HepG2 (cell line): Measurements from ENCODE around the gene RABL6. TPM values are rescaled to one million over a fixed set of nuclear protein-coding genes. Genes with fewer than 3 reads are reported as not detected.
A peak's percentile ranks its signal among the peaks of the same experiment; 100 is the strongest.

Experiments used
- BCL3 ChIP-seq: sonication (generic); formaldehyde crosslinking; IDR thresholded peaks from 2 replicates; pipeline ENCODE4 v1.5.1; 2020; ENCODE audit warnings: mild to moderate bottlenecking, missing genetic modification reagents, moderate library complexity
- CEBPZ ChIP-seq: IDR thresholded peaks from 2 replicates; pipeline ENCODE4 v1.6.1; 2012; ENCODE audit warnings: low read length, improper control_type of control experiment
- GPN1 ChIP-seq: sonication (generic); formaldehyde crosslinking; IDR thresholded peaks from 2 replicates; pipeline ENCODE4 v1.5.1; 2020; ENCODE audit warnings: missing genetic modification reagents, borderline replicate concordance
- GZF1 ChIP-seq: sonication (generic); formaldehyde crosslinking; IDR thresholded peaks from 2 replicates; pipeline ENCODE4 v1.5.1; 2020; ENCODE audit warnings: mild to moderate bottlenecking, missing genetic modification reagents
- HNRNPL ChIP-seq: fragments of 200-400 bp; formaldehyde crosslinking; IDR thresholded peaks from 2 replicates; pipeline ENCODE4 v1.6.1; 2017; ENCODE audit warnings: mild to moderate bottlenecking, low read depth, low read length
- KLF11 ChIP-seq: IDR thresholded peaks from 2 replicates; pipeline ENCODE4 v1.6.1; 2016; ENCODE audit warnings: missing compliant biosample characterization
- KLF16 ChIP-seq, 2 experiments: sonication (generic) in 1 of 2; formaldehyde crosslinking in 1 of 2; IDR thresholded peaks; 2 replicates each; pipeline versions ENCODE4 v1.6.1 to v1.8.0; 2016 to 2023; ENCODE audit warnings: missing genetic modification reagents in 2 of 2, missing compliant biosample characterization in 1 of 2
- MXD4 ChIP-seq: IDR thresholded peaks from 2 replicates; pipeline ENCODE4 v1.6.1; 2016; ENCODE audit warnings: mild to moderate bottlenecking, missing biosample characterization, missing genetic modification reagents
- MZF1 ChIP-seq: sonication (generic); formaldehyde crosslinking; IDR thresholded peaks from 2 replicates; pipeline ENCODE4 v1.8.1; 2023; ENCODE audit warnings: mild to moderate bottlenecking, missing genetic modification reagents, borderline replicate concordance
- PLSCR1 ChIP-seq: sonication (generic); formaldehyde crosslinking; IDR thresholded peaks from 2 replicates; pipeline ENCODE4 v1.5.0; 2020; ENCODE audit warnings: missing genetic modification reagents, mild to moderate bottlenecking, borderline replicate concordance
- ZBTB4 ChIP-seq: sonication (generic); formaldehyde crosslinking; IDR thresholded peaks from 2 replicates; pipeline ENCODE4 v1.4.0; 2020; ENCODE audit warnings: missing genetic modification reagents, mild to moderate bottlenecking, borderline replicate concordance
- ZNF142 ChIP-seq: sonication (generic); formaldehyde crosslinking; IDR thresholded peaks from 2 replicates; pipeline ENCODE4 v1.4.0; 2020; ENCODE audit warnings: missing genetic modification reagents
- ZNF782 ChIP-seq: sonication (generic); formaldehyde crosslinking; IDR thresholded peaks from 2 replicates; pipeline ENCODE4 v1.4.0; 2020; ENCODE audit warnings: missing genetic modification reagents, mild to moderate bottlenecking, borderline replicate concordance
- polyA plus RNA-seq, 8 experiments: library from polyadenylated mRNA; depleted of rRNA in 3 of 8; stranded (reverse) in 7 of 8; unstranded in 1 of 8; fragments of >200 nt; fragmentation: Illumina TruSeq in 4 of 8; extraction: Trizol in 4 of 8; gene quantifications; 2 replicates each; pipeline versions ENCODE4 v1.2.1 to v1.2.3, GENCODE V29; 2011 to 2016; ENCODE audit warnings: low read depth in 4 of 8, missing spikeins in 1 of 8, mixed read lengths in 1 of 8; ENCODE audit not compliant: insufficient read depth in 1 of 8
- total RNA-seq, 5 experiments: library from RNA; depleted of rRNA; stranded (reverse); fragments of >200 nt; fragmentation: Illumina TruSeq; extraction: Trizol; gene quantifications; 2 replicates each; pipeline ENCODE4 v1.2.3, GENCODE V29; 2016; ENCODE audit warnings: low read depth in 1 of 5

RABL6 gene
- total and polyA plus RNA-seq, 2 of the 13 experiments (the other 11 are each of a cell fraction or from before 2014, with no cell fraction given): 81.5 to 125 TPM

- TF ChIP-seq ZBTB4 (CRISPR knock-in tag) (no peak), PLSCR1 (CRISPR knock-in tag) (no peak), GZF1 (CRISPR knock-in tag) (peak; percentile 15), CEBPZ (no peak), GPN1 (CRISPR knock-in tag) (no peak), ZNF142 (no peak; the same call in 1 of the 2 replicates), KLF16 (CRISPR knock-in tag; IDR thresholded peaks at IDR 0.05) (peak in 1 of 2 experiments; percentile 79; a peak in 2 of 4 replicates), BCL3 (CRISPR knock-in tag) (peak; percentile 76), MXD4 (CRISPR knock-in tag) (peak; percentile 62; the same call in 1 of the 2 replicates), MZF1 (no peak), HNRNPL (peak; percentile 99), KLF11 (CRISPR knock-in tag) (no peak; the same call in 1 of the 2 replicates), ZNF782 (CRISPR knock-in tag) (no peak; the same call in 1 of the 2 replicates)
Measured at GRCh38 chr9:136799079-136799853, 8.5 kb upstream of the RABL6 start (continued).
